Measurements from ENCODE around the gene SLC9A8. TPM values are rescaled to one million over a fixed set of nuclear protein-coding genes. Genes with fewer than 3 reads are reported as not detected.
A peak's percentile ranks its signal among the peaks of the same experiment; 100 is the strongest.
"Not testable (repeated sequence)": the region's sequence is repeated elsewhere in the genome, so short reads cannot be mapped to it uniquely, and the experiment has no call there.

SLC9A8 gene
- total RNA-seq, 2 donors from 2014 or later: 17.7 to 18.3 TPM

- Mint-ChIP-seq H3K36me3 (ENCODE audit: low read depth) (peaks cover 58% of the 10 kb centered on the region), H3K9me3 (no peaks in the 10 kb centered on the region), H3K27me3 (no peaks in the 10 kb centered on the region), H3K4me1 (no peaks in the 10 kb centered on the region), H3K27ac (peak overlapping the region; percentile 82), H3K4me3 (no peak overlapping the region)
- ATAC-seq (replicated peaks): no peak
These were observed 31.2 kb downstream of the SLC9A8 start for GRCh38 chr20:49843770-49844380.

- peaks cover 58% of the 10 kb centered on the region for H3K36me3 Mint-ChIP-seq (ENCODE audit: low read depth)
- ATAC-seq (replicated peaks): no peak
- H3K27me3 Mint-ChIP-seq: no peaks in the 10 kb centered on the region
- H3K4me3 Mint-ChIP-seq: no peak overlapping the region
- H3K9me3 Mint-ChIP-seq: no peaks in the 10 kb centered on the region
- H3K4me1 Mint-ChIP-seq: no peaks in the 10 kb centered on the region
- no peak overlapping the region for H3K27ac Mint-ChIP-seq
These were observed 32.4 kb downstream of the SLC9A8 start for GRCh38 chr20:49845060-49845459.

GRCh38 chr20:49846206-49846807 lies 33.7 kb downstream of the SLC9A8 start:
- Mint-ChIP-seq H3K36me3 (ENCODE audit: low read depth) (peaks cover 57% of the 10 kb centered on the region), H3K27me3 (no peaks in the 10 kb centered on the region), H3K27ac (no peak overlapping the region), H3K4me3 (no peak overlapping the region), H3K9me3 (no peaks in the 10 kb centered on the region), H3K4me1 (no peaks in the 10 kb centered on the region)
- peak; percentile 70 for ATAC-seq (replicated peaks)

GRCh38 chr20:49850463-49851230 lies 38.0 kb downstream of the SLC9A8 start:
- no peaks in the 10 kb centered on the region for H3K9me3 Mint-ChIP-seq
- ATAC-seq (replicated peaks): no peak
- no peak overlapping the region for H3K27ac Mint-ChIP-seq
- H3K4me1 Mint-ChIP-seq: no peaks in the 10 kb centered on the region
- H3K4me3 Mint-ChIP-seq: no peak overlapping the region
- H3K27me3 Mint-ChIP-seq: no peaks in the 10 kb centered on the region
- peaks cover 78% of the 10 kb centered on the region for H3K36me3 Mint-ChIP-seq (ENCODE audit: low read depth)

- Mint-ChIP-seq H3K27me3 (no peaks in the 10 kb centered on the region), H3K36me3 (ENCODE audit: low read depth) (peaks cover 84% of the 10 kb centered on the region), H3K4me3 (no peak overlapping the region)
These were observed 38.6 kb downstream of the SLC9A8 start for GRCh38 chr20:49851231-49851705.

GRCh38 chr20:49851991-49852390 lies 39.4 kb downstream of the SLC9A8 start:
- H3K27me3 Mint-ChIP-seq: no peaks in the 10 kb centered on the region
- H3K9me3 Mint-ChIP-seq: no peaks in the 10 kb centered on the region
- H3K27ac Mint-ChIP-seq: no peak overlapping the region
- no peak overlapping the region for H3K4me3 Mint-ChIP-seq
- no peaks in the 10 kb centered on the region for H3K4me1 Mint-ChIP-seq
- peaks cover 91% of the 10 kb centered on the region for H3K36me3 Mint-ChIP-seq (ENCODE audit: low read depth)
- ATAC-seq (replicated peaks): no peak

More at GRCh38 chr20:49851231-49851705, 38.6 kb downstream of the SLC9A8 start:
- ATAC-seq (replicated peaks): no peak
- H3K27ac Mint-ChIP-seq: no peak overlapping the region
- H3K9me3 Mint-ChIP-seq: no peaks in the 10 kb centered on the region
- H3K4me1 Mint-ChIP-seq: no peaks in the 10 kb centered on the region

GRCh38 chr20:49852522-49853080 lies 40.0 kb downstream of the SLC9A8 start:
- Mint-ChIP-seq H3K4me1 (no peaks in the 10 kb centered on the region), H3K4me3 (no peak overlapping the region), H3K27ac (no peak overlapping the region), H3K27me3 (no peaks in the 10 kb centered on the region), H3K36me3 (ENCODE audit: low read depth) (peaks cover 91% of the 10 kb centered on the region), H3K9me3 (no peaks in the 10 kb centered on the region)
- ATAC-seq (replicated peaks): no peak

GRCh38 chr20:49853640-49854039 lies 41.0 kb downstream of the SLC9A8 start:
- Mint-ChIP-seq H3K4me3 (no peak overlapping the region), H3K4me1 (no peaks in the 10 kb centered on the region), H3K27me3 (no peaks in the 10 kb centered on the region), H3K9me3 (no peaks in the 10 kb centered on the region), H3K27ac (no peak overlapping the region), H3K36me3 (ENCODE audit: low read depth) (peaks cover 91% of the 10 kb centered on the region)
- no peak for ATAC-seq (replicated peaks)

- ATAC-seq (replicated peaks): no peak
- Mint-ChIP-seq H3K4me1 (no peaks in the 10 kb centered on the region), H3K9me3 (no peaks in the 10 kb centered on the region), H3K27me3 (no peaks in the 10 kb centered on the region), H3K36me3 (ENCODE audit: low read depth) (peaks cover 90% of the 10 kb centered on the region), H3K27ac (peak overlapping the region; percentile 2), H3K4me3 (no peak overlapping the region)
These were observed 41.7 kb downstream of the SLC9A8 start for GRCh38 chr20:49854190-49854875.

- peaks cover 6% of the 10 kb centered on the region for H3K4me1 Mint-ChIP-seq
These were observed 44.3 kb downstream of the SLC9A8 start for GRCh38 chr20:49856904-49857303.

GRCh38 chr20:49858076-49858585 lies 45.5 kb downstream of the SLC9A8 start:
- no peaks in the 10 kb centered on the region for H3K27me3 Mint-ChIP-seq
- peaks cover 93% of the 10 kb centered on the region for H3K36me3 Mint-ChIP-seq (ENCODE audit: low read depth)
- ATAC-seq (replicated peaks): no peak
- H3K9me3 Mint-ChIP-seq: no peaks in the 10 kb centered on the region
- no peak overlapping the region for H3K4me3 Mint-ChIP-seq
- peaks cover 6% of the 10 kb centered on the region for H3K4me1 Mint-ChIP-seq
- no peak overlapping the region for H3K27ac Mint-ChIP-seq

More at GRCh38 chr20:49856904-49857303, 44.3 kb downstream of the SLC9A8 start:
- Mint-ChIP-seq H3K27ac (no peak overlapping the region), H3K27me3 (no peaks in the 10 kb centered on the region), H3K9me3 (no peaks in the 10 kb centered on the region), H3K4me3 (no peak overlapping the region), H3K36me3 (ENCODE audit: low read depth) (peaks cover 93% of the 10 kb centered on the region)
- ATAC-seq (replicated peaks): no peak

- no peak overlapping the region for H3K27ac Mint-ChIP-seq
- no peaks in the 10 kb centered on the region for H3K9me3 Mint-ChIP-seq
- H3K4me3 Mint-ChIP-seq: no peak overlapping the region
- ATAC-seq (replicated peaks): no peak
- H3K27me3 Mint-ChIP-seq: no peaks in the 10 kb centered on the region
- peaks cover 6% of the 10 kb centered on the region for H3K4me1 Mint-ChIP-seq
- peaks cover 88% of the 10 kb centered on the region for H3K36me3 Mint-ChIP-seq (ENCODE audit: low read depth)
These were observed 46.4 kb downstream of the SLC9A8 start for GRCh38 chr20:49859011-49859410.

GRCh38 chr20:49859807-49860206 lies 47.2 kb downstream of the SLC9A8 start:
- Mint-ChIP-seq H3K4me3 (no peak overlapping the region), H3K27ac (no peak overlapping the region), H3K36me3 (ENCODE audit: low read depth) (peaks cover 90% of the 10 kb centered on the region), H3K27me3 (no peaks in the 10 kb centered on the region), H3K9me3 (no peaks in the 10 kb centered on the region), H3K4me1 (peaks cover 6% of the 10 kb centered on the region)
- ATAC-seq (replicated peaks): peak; percentile 46

GRCh38 chr20:49861232-49861631 lies 48.6 kb downstream of the SLC9A8 start:
- not testable (repeated sequence) for H3K4me1 Mint-ChIP-seq
- H3K27ac Mint-ChIP-seq: peak overlapping the region; percentile 49

More at GRCh38 chr20:49861232-49861631, 48.6 kb downstream of the SLC9A8 start:
- H3K27me3 Mint-ChIP-seq; H3K4me3 Mint-ChIP-seq; ATAC-seq (replicated peaks); H3K9me3 Mint-ChIP-seq: not testable (repeated sequence)
- peaks cover 90% of the 10 kb centered on the region for H3K36me3 Mint-ChIP-seq (ENCODE audit: low read depth)

Measured in activated T-helper 17 cell treated with anti-CD3 and anti-CD28 coated beads, Interleukin-2, amount 50 U/mL, for 72 hours (primary cell).